ENCODE data around the gene PPP2R2D. TPM values are rescaled to one million over a fixed set of nuclear protein-coding genes. Genes with fewer than 3 reads are reported as not detected.

Gene PPP2R2D
- total RNA-seq, 1 experiment from 2014 or later, result 21.3 TPM

DNA sequence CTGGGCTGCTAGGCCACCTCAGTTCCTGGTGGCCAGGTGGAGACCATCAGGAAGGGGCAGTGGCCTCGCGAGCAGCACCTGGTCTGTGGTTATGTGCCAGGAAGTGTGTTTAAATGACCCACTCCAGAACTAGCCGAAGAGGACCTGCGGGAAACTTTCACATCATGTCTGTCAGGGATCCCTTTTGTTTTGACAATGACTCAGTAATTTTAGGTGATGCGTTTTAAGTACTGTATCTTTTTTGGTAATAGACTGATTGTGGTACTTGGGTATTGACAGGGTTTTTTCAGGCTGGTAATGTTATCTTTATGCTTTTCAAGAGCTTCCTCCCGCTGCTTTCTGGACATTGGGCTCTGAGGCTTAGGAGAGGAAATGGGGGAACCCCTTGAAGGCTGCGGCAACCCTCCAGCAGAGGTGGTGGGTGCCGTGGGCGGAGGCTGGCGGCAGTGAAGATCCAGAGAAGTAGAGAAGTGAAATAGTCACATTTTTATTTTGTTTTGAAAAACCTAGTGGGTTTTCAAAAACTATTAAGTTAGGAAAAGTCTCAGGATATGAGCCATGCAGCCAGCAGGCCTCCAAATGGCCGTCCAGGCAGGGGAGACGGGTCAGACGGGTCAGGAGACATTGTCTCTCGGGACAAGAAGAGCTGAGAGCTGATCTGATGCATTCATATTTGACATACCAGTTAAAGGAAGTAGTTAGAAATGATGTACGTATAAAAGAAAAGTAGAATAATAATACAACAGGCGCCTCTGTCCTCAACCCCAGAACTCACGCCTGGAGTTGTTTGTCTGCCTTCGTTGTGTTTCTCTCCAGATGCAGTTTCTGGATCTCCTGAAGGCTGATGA, 27.7 kb downstream of the PPP2R2D start:
- peak; percentile 6 for DNase-seq (ENCODE audit: low spot score)

DNA sequence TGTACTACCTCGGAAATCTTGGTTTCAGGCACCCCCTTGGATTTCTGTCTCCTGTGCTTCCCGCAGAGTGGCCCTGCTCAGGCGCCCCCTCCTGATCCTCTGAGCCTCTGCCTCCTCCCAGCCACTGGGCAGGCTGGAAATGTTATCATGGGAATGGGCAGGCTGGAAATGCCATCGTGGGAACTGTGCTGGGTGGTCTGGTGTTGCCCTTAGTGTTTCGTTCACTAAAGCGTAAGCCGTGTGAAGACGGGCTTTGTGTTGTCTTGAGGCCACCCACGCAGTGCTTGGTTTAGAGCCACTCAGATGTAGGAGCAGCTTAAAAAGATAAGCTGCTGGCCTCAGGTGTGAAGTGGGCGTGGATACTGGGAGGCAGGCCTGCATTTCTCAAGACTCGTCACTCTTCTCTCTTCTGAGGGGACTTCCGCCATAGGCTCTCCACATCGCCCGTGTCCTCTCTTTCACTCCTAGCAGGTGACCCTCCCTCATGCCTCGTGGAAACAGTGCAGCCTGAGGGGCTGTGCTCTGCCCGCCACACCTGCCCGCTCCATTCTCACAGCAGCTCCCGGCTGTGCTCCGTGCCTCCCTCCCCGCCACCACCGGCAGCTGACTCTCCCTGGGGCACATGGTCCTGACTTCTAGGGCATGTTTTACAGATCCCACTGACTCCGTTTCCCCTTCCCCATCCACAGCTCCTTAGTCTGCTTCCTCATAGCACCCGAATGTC, 28.5 kb downstream of the PPP2R2D start:
- DNase-seq (ENCODE audit: low spot score), result no peak

DNA sequence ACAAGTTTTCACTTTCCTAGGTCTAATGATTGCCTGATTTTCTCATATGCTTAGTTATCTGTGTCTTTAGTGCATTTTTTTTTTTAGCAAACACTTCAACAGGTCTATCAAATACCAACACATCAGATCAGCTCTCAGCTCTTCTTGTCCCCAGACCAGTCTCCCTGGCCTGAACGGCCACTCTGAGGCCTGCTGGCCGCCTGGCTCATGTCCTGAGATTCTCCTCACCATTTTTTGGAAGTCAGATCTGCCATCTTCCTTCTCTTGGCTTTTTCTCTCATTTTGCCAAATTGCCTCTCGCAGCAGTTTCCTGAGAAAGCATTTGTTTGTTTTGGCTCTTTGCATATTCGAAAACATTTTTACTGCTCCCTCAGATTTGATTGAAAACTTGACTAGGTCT, 29.3 kb downstream of the PPP2R2D start:
- DNase-seq (ENCODE audit: low spot score), result no peak

DNA sequence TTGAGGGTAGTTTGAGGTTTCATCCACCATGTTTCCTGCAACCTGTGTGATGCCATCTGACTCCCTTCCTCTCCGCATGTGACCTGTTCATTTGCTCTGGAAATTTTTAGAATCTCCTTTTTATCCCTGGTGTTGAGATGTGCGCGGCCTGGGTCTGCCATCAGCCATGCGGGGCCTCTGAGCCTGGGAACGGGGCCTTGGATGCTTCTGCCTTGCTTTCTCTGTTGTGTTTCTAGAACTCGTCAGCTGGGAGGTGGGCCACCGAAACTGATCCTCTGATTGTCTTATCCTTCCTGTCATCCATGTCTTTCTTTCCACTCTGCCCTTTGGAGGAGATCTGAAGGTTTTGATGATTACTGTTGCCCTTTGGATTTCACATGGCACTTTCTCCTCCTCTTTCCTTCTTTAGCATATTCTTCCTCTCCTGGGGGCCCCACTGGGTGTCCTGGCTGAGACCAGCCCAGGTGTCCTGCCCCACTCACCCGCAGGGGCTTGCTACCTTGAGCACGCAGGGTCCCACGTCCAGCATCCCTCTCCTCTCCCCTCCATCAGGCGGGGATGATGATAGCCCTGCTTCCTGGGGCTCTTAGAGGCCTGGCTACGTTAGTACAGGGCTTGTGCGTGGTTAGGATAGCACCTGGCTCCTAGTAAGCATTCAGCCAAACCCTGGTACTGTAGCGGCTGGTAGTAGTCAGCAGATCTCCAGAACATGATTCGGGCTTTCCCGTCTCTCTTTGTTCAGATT, 29.9 kb downstream of the PPP2R2D start:
- no peak for DNase-seq (ENCODE audit: low spot score)

DNA sequence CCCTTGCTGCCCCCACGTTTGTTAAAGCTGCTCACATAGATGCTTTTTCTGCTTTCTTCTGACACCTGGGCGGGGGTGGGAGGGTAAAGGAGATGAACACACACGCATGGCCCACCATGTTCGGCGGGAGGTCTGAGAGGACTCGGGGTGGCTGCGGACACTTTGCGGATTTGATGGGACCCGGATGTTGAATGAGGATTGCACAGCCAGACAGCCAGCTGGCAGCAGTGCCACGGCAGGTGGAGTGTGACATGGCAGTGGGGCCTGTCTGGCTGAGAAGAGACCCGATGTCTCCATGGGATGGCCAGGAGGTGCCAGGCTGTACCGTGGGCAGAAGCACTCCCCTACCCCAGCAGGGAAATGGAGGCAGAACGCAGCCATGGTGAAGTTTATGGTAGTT, 31.2 kb downstream of the PPP2R2D start:
- DNase-seq (ENCODE audit: low spot score), result no peak

DNA sequence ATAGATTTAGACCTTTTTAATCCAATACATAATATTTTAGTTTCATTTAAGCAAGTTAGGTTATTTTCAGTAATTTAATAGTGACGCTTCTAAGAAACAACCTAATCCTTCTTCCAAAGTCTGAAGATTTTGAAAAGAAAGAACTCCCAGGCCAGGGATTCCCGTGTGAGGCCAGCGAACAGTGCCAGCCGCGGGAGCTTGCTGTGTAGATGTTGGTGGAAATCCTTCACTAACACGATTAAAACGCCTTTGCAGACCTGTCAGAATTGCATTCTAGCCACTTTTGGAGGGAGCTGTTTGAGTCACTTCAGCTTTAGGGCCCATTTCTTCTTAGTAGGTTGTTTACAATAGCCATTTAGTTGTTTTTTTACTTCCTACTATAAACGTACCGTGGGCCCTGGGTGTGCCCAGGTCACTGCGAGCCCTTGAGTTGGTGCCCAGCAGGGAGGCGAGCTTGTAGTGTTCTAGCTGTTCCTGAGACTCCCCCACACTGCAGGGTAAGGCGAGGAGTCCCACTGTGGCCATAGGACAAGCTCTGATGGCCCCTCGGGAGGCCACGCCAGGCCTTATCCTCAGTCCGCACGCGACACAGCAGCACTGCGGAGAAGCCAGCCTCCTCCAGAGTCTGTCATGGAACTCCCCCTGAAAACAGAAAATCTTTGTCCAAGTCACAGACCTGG, 32.3 kb downstream of the PPP2R2D start:
- DNase-seq (ENCODE audit: low spot score), result no peak

DNA sequence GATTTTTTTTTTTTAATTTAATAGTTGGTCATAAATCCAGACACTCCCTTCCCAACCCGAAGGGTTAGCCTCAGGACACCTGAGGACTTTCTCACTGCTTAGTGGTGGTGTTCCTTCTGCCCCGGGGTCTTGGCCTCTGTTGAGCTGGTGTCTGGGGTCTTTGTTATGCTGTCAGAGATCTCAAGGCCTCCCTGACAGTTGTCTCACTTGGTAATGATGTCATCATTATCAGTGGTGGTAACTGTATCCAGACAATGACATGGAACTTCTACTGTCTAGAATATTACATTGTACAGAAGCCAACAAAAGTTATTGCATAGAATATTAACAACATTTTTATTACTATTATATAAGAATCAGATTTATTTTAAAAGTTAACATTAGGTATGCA, 32.9 kb downstream of the PPP2R2D start:
- no peak for DNase-seq (ENCODE audit: low spot score)

DNA sequence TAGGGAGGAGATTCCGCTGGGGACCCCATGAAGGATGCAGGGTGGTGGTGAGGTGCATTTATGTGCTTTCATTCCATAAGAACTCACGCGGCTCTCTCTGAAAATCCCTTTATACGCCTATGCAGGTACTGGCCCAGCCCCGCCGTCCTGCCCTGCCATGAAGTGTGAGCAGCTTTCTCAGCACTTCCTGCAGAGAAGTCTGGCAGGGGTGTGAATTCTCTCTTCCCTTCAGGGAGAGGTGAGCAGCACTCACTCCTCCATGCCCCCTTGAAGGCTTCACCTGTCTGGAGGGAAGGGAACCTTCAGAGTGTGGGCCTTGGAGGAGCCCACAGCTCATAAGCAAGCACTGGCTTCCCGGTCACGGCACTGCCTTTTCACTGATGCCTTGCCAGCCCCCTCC, 34.0 kb downstream of the PPP2R2D start:
- no peak for DNase-seq (ENCODE audit: low spot score)

DNA sequence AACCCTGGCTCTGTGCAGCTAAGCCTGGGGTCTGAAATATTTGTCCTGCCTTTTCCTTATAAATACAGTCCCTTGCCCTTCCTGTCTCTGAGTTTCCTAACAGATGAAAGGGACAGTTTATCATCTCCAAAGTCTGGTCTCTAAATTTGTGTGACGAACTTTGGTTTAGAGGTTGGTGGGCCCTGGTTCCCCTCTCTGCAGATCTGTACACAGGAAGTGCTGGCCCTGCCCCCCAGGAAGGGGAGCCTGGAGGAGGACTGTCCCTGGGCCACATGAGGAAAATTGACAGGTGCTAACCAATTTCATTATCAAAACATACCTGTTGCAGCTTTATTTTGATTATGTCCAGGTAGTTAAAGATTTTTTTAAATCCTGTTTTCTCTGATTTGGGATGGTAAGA, 34.5 kb downstream of the PPP2R2D start:
- no peak for DNase-seq (ENCODE audit: low spot score)

DNA sequence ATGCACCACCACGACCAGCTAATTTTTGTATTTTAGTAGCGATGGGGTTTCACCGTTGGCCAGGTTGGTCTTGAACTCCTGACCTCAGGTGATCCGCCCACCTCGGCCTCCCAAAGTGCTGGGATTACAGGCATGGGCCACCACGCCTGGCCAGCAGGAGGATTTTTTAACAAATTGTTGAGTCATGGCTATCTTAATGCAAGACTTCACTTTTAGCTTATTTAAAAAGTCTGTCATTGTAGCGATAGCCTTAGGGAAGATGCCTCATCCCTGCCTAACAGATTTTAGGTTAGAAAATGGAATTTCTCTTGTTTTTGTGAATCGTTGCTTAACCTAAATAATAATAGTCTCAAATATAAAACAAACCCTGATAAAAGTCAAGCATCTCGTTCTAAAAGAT, 35.5 kb downstream of the PPP2R2D start:
- DNase-seq (ENCODE audit: low spot score), result no peak

DNA sequence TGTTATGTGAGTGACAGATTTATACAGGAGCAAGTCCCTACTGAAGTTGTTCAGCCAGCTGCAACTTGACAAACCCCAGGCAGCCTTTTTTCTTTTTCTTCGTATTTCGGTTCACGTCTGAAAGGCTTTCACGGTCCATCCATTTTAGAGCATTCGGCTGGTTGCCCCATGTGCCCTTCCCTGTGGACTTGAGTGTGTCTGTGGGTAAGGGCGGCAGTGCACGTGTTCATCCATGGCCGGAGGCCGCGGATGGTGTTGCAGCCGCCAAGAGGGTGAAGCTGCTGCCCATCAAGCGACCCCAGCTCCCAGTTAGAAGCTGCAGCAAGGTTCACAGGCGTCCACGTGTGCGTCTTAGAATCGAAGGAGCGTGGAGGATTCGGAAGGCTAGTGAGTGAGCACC, 35.9 kb downstream of the PPP2R2D start:
- no peak for DNase-seq (ENCODE audit: low spot score)

DNA sequence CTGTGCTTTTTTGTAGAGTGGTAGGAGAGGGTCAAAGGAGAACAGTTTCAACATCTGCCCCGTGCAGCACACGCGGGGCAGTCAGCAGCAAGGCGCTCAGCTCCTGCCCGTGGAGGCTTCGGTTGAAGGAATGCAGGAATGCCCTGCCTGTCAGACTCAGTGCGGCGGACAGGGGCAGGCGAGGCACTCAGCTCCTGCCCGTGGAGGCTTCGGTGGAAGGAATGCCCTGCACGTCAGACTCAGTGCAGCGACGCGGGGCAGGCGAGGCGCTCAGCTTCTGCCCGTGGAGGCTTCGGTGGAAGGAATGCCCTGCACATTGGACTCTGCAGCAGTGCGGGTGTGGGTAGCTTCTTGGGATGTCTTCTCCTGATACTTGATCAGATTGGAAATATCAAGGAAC, 37.0 kb downstream of the PPP2R2D start:
- no peak for DNase-seq (ENCODE audit: low spot score)

DNA sequence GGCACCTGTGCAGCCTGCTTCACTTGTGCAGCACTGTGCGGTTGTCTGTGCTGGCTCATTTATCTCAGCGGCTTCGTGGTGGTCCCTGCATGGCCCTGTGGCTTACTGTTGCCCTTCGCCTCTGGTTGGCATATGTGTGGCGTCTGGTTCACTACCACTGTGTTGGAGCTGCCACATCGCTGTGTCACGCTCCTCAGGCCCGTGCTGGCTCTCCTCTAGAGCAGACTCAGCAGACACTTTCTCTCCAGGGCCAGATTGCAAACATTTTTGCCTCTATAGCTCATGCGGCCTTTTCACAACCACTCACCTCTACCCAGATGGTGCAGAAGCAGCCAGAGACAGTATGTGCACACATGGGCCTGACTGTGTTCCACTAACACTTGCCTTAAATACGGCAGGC, 37.9 kb downstream of the PPP2R2D start:
- DNase-seq (ENCODE audit: low spot score), result no peak

DNA sequence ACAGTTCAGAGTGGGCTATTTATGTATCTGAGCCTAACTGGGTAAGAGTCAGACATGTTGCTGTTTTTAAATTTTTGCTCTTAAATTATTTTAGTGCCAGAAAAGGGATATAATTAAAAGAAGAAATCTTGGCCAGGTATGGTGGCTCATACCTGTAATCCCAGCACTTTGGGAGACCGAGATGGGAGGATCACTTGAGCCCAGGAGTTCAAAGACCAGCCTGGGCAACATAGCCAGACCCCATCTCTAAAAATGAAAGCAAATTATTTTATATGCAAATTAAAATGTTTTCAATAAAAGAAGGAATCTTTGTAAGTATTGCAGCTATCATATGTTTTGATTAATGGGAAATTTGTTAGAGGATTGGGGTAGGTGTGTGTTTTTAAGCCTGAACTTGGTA, 41.6 kb downstream of the PPP2R2D start:
- DNase-seq (ENCODE audit: low spot score), result no peak

DNA sequence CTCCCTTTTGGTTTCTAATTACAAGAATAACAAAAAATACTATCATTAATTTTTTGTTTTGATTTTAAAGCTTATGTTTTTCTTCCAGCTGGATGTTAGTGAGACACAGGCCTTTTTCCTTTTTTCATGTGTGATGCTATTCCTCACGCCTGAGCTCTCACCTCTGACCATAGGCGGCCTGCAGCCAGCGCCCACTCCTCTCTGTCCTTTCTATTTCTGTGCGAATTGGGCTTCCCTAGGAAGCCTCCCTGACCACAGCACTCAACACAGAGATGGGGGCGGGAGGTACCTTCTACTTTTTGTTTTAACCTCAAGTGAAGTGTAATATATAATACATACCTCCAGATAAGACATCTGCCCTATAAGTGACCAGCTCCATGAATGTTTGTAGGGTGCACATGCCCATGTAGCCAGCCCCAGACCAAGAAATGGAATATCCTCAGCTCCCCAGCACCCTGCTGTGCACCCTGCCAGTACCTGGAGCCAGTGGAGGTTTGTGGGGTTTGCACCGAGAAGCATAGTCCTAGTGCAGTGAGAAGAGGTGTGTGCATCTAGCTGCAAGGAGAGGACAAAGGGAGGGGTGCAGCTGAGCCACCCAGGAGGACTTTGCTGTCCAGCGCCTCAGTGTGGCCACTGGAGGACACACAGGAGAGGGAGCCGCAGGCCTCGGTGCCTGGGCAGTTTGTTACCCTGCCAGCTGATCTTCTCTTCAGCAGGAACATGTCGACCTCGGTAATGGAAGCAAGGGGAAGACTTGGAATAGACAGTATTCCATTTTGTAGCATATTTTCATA, 42.4 kb downstream of the PPP2R2D start:
- DNase-seq (ENCODE audit: low spot score), result peak; percentile 22

DNA sequence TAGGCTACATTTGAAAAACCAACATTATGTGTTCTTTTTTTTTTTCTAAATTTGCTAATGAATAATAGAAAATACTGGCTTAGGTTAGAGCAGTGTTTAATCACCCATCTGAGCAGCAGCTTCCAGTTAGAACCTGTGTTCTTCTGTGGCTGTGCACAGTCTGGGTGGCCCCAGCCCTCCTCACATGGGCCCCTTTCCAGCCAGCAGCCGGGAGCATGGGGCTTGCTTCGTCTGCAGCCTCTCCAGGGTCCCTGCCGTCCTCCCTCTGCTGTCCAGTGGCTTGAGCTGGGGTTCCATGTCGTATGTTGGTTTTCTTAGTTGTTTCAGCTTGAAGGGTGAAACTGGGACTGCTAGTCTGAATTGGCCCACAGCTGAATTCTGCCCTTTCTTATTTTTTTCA, 43.6 kb downstream of the PPP2R2D start:
- DNase-seq (ENCODE audit: low spot score), result no peak

DNA sequence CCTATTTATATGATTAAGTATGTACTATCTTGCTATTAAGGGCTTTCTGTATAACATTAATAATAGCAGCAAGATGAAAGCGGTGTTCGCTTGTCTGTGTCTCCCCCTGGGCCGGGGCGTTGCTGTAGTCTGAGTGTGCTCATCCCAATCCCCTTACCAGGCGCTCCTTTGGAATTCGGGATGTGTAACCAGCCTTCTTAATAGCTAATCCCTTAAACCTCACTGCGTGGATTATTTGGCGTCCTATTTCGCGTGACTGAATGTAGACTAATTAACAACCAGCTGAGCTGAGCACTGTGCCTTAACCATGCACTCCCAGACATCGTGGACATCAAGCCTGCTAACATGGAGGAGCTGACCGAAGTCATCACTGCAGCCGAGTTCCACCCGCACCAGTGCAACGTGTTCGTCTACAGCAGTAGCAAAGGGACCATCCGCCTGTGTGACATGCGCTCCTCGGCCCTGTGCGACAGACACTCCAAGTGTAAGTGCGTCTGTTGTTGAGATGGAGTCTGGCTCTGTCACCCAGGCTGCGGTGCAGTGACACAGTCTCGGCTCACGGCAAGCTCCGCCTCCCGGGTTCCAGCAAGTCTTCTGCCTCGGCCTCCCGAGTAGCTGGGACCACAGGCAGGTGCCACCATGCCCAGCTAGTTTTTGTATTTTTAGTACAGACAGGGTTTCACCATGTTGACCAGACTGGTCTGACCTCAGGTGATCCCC, 44.3 kb downstream of the PPP2R2D start:
- DNase-seq (ENCODE audit: low spot score), result no peak

DNA sequence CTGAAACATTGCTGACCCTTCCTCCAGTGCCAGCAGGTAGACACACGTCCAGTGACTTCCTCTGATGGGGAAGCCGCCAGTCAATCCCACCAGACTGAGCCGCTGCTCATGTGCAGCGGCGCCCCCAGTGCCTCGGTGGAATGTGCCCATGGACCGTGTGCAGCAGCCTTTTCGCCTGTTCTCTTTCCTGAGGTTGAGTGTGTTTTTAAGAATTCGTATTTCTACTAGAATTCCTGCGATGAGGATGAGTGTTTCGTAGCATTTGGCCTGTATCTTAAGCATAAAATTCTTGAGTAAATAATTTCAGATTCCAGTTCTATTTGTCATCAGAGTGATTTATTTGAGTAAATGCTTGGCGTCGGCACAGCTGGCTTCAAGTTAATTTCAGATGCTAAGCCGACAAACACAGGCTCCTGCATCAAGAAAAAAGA, 45.5 kb downstream of the PPP2R2D start:
- DNase-seq (ENCODE audit: low spot score), result peak; percentile 79

DNA sequence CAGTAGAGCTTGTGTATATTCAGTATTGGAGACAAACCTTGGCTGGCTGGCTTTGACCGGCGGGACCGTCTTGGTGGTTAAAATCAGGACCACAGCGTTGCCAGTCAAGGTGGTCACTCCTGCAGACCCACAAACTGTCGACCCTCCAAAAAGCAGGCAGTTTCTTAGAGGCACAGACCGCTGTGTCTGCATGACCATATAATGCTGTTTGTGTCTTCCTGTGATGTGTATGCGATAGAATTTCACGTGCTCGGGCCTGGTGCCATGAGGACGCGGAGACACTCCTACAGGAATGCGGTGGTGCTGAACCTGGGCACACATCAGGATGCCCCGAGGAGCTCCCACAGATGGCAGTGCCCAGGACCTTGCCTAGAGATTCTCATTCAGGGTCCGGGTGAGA, 46.1 kb downstream of the PPP2R2D start:
- DNase-seq (ENCODE audit: low spot score), result peak; percentile 32

DNA sequence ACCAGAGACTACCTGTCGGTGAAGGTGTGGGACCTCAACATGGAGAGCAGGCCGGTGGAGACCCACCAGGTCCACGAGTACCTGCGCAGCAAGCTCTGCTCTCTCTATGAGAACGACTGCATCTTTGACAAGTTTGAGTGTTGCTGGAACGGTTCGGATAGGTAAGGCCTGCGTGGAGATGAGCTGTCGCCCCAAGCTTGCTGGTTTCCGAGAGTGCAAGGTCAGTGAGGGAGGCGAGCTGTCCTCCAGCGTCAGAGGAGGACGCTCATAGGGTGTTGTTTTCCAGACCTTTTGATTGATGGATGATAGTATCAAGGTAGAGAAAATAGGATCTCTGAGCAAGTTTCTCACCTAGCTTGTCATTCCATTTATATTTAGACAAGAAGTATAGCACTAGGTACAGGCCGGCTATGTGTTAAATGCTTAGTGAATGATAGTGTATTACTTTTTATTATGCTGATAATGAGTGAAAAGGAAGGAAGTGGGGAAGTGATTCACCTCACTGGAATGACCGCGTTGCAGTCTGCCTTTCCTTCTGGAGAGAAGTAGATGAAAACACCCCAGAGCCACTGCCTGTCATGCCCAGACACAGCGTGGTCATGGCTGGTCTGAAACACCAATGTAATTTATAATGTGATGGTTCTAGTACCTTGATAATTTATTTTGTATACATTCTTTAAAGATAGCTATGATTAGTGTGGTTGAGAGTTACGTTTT, 47.0 kb downstream of the PPP2R2D start:
- peak; percentile 92 for DNase-seq (ENCODE audit: low spot score)
